Measurements from ENCODE around the gene EVC. TPM values are rescaled to one million over a fixed set of nuclear protein-coding genes. Genes with fewer than 3 reads are reported as not detected.
A peak's percentile ranks its signal among the peaks of the same experiment; 100 is the strongest.

Gene EVC
- total and polyA plus RNA-seq, 9 donors, result 16.4 to 63.5 (median 47.6) TPM

GRCh38 chr4:5812506-5813229, 101.7 kb downstream of the EVC start:
- Histone ChIP-seq H3K27me3 (no peaks in the 10 kb centered on the region), H3K9me3 (no peaks in the 10 kb centered on the region), H3K27ac (no peak overlapping the region), H3K4me3 (no peak overlapping the region), H3K4me1 (ENCODE audit: insufficient read depth) (no peaks in the 10 kb centered on the region), H3K36me3 (peaks cover 9% of the 10 kb centered on the region)
- intact Hi-C loops (cut with DNase I), result loop anchor here in 2 of 4 donors (10.0 kb wide), 1 partner anchor 758 kb away; the partner anchor contains the start of gene STK32B (in 2 of the 2)
- TF ChIP-seq CTCF (IDR thresholded peaks at IDR 0.05) (peak in 2 of 3 donors; percentile 52 to 55), EP300 (IDR thresholded peaks at IDR 0.05) (no peak)
- no peak for DNase-seq
- 73 to 75% (median 73%) methylated on average over 9 of the region's 9 CpGs for WGBS, 3 donors

GRCh38 chr4:5813882-5814255, 102.9 kb downstream of the EVC start:
- H3K36me3 ChIP-seq, result peaks cover 9% of the 10 kb centered on the region
- H3K9me3 ChIP-seq, result no peaks in the 10 kb centered on the region
- TF ChIP-seq CTCF (IDR thresholded peaks at IDR 0.05), result no peak
- no peak for TF ChIP-seq POLR2A (IDR thresholded peaks at IDR 0.05)
- TF ChIP-seq EP300 (IDR thresholded peaks at IDR 0.05), result no peak
- no peak for DNase-seq
- intact Hi-C loops (cut with DNase I), result loop anchor here in 2 of 4 donors (10.0 kb wide), 1 partner anchor 759 kb away; the partner anchor contains the start of gene STK32B (in 2 of the 2)
- WGBS, 3 donors, result 87 to 97% (median 94%) methylated on average over 7 of the region's 7 CpGs
- no peaks in the 10 kb centered on the region for H3K4me1 ChIP-seq (ENCODE audit: insufficient read depth)
- H3K27me3 ChIP-seq, result no peaks in the 10 kb centered on the region
- H3K27ac ChIP-seq, result no peak overlapping the region
- H3K4me3 ChIP-seq, result no peak overlapping the region

- DNase-seq, result no peak
- Histone ChIP-seq H3K27ac (no peak overlapping the region), H3K4me3 (no peak overlapping the region)
These were observed 103.4 kb downstream of the EVC start for GRCh38 chr4:5814421-5814820.

GRCh38 chr4:5815641-5816040, 104.6 kb downstream of the EVC start:
- Histone ChIP-seq H3K36me3 (no peaks in the 10 kb centered on the region), H3K4me1 (ENCODE audit: insufficient read depth) (no peaks in the 10 kb centered on the region), H3K4me3 (no peak overlapping the region), H3K27ac (no peak overlapping the region), H3K9me3 (no peaks in the 10 kb centered on the region), H3K27me3 (no peaks in the 10 kb centered on the region)
- intact Hi-C loops (cut with DNase I), result loop anchor here in 2 of 4 donors (10.0 kb wide), 1 partner anchor 761 kb away; the partner anchor contains the start of gene STK32B (in 2 of the 2)
- no peak for TF ChIP-seq EP300 (IDR thresholded peaks at IDR 0.05)
- no peak for TF ChIP-seq CTCF (IDR thresholded peaks at IDR 0.05)
- TF ChIP-seq POLR2A (IDR thresholded peaks at IDR 0.05), result no peak
- no peak for DNase-seq
- WGBS, 3 donors, result 77 to 91% (median 85%) methylated on average over 5 of the region's 5 CpGs

More at GRCh38 chr4:5814421-5814820, 103.4 kb downstream of the EVC start:
- Histone ChIP-seq H3K27me3 (no peaks in the 10 kb centered on the region), H3K4me1 (ENCODE audit: insufficient read depth) (no peaks in the 10 kb centered on the region), H3K9me3 (no peaks in the 10 kb centered on the region), H3K36me3 (peaks cover 6% of the 10 kb centered on the region)
- TF ChIP-seq CTCF (IDR thresholded peaks at IDR 0.05), result no peak
- no peak for TF ChIP-seq POLR2A (IDR thresholded peaks at IDR 0.05)
- 92 to 94% (median 94%) methylated on average over 6 of the region's 6 CpGs for WGBS, 3 donors
- intact Hi-C loops (cut with DNase I), result loop anchor here in 2 of 4 donors (10.0 kb wide), 1 partner anchor 760 kb away; the partner anchor contains the start of gene STK32B (in 2 of the 2)
